SK-N-SH (cell line): ENCODE measurements around the gene PPP2R2B.

Source experiments
- CHD2 ChIP-seq: fragments of 150-350 bp; IDR thresholded peaks from 2 replicates; pipeline ENCODE4 v1.6.1; 2018; ENCODE audit warnings: low read length; ENCODE audit not compliant: partially characterized antibody
- EP300 ChIP-seq, 2 experiments: IDR thresholded peaks; 2 replicates each; pipeline versions ENCODE4 v1.4.0 to v1.6.1; 2012; ENCODE audit warnings: borderline replicate concordance in 1 of 2, low read depth in 1 of 2, low read length in 1 of 2
- MXI1 ChIP-seq: IDR thresholded peaks from 2 replicates; pipeline ENCODE4 v1.6.1; 2012; ENCODE audit warnings: mild to moderate bottlenecking, low read depth, low read length, improper control_type of control experiment
- NRF1 ChIP-seq: IDR thresholded peaks from 2 replicates; pipeline ENCODE4 v1.6.1; 2012; ENCODE audit warnings: low read depth, mild to moderate bottlenecking, low read length
- RAD21 ChIP-seq: IDR thresholded peaks from 2 replicates; pipeline ENCODE4 v1.6.1; 2012; ENCODE audit warnings: mild to moderate bottlenecking, low read length
- TEAD4 ChIP-seq: IDR thresholded peaks from 2 replicates; pipeline ENCODE4 v1.4.0; 2012; ENCODE audit warnings: mild to moderate bottlenecking, borderline replicate concordance; ENCODE audit not compliant: insufficient read depth
- TF ChIP-seq, protein P1 (sequence below): fragments of 200-600 bp; sonication (generic); IDR thresholded peaks from 2 replicates; pipeline ENCODE4 v1.6.1; 2017; ENCODE audit warnings: antibody characterized with exemption, mild to moderate bottlenecking, moderate library complexity
- TF ChIP-seq, protein P2 (sequence below): fragments of 150-350 bp; IDR thresholded peaks from 2 replicates; pipeline ENCODE4 v1.6.1; 2017; ENCODE audit warnings: antibody characterized with exemption, low read length, low read depth, borderline replicate concordance
- TF ChIP-seq, protein P3 (sequence below): fragments of 150-350 bp; IDR thresholded peaks from 2 replicates; pipeline ENCODE4 v1.6.1; 2016; ENCODE audit warnings: mild to moderate bottlenecking, low read depth, low read length
- TF ChIP-seq, protein P4 (sequence below): IDR thresholded peaks from 2 replicates; pipeline ENCODE4 v1.4.0; 2012; ENCODE audit warnings: low read depth

DNA sequence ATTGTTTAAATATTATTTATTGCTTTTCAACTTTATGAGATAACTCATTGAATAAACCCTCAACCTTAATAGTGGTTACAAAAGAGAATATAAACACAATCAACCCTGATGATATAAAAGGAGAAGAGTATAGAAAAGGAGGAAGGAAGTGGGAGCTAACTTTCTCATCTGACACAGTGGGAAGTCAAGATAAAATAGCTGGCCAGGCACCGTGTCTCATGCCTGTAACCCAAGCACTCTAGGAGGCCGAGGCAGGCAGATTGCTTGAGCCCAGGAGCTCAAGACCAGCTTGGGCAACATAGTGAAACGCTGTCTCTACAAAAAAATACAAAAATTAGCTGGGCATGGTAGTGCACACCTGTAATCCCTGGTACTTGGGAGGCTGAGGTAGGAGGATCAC is 93.5 kb downstream of the PPP2R2B start:
- TF ChIP-seq RAD21 (no peak), MXI1 (no peak), CHD2 (no peak), NRF1 (no peak), EP300 (IDR thresholded peaks at IDR 0.05; ENCODE audit: borderline replicate concordance in 1 of 2, low read depth in 1 of 2, low read length in 1 of 2) (no peak), TEAD4 (no peak)
- TF ChIP-seq, protein P1, sequence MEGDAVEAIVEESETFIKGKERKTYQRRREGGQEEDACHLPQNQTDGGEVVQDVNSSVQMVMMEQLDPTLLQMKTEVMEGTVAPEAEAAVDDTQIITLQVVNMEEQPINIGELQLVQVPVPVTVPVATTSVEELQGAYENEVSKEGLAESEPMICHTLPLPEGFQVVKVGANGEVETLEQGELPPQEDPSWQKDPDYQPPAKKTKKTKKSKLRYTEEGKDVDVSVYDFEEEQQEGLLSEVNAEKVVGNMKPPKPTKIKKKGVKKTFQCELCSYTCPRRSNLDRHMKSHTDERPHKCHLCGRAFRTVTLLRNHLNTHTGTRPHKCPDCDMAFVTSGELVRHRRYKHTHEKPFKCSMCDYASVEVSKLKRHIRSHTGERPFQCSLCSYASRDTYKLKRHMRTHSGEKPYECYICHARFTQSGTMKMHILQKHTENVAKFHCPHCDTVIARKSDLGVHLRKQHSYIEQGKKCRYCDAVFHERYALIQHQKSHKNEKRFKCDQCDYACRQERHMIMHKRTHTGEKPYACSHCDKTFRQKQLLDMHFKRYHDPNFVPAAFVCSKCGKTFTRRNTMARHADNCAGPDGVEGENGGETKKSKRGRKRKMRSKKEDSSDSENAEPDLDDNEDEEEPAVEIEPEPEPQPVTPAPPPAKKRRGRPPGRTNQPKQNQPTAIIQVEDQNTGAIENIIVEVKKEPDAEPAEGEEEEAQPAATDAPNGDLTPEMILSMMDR = no peak
- TF ChIP-seq, protein P2, sequence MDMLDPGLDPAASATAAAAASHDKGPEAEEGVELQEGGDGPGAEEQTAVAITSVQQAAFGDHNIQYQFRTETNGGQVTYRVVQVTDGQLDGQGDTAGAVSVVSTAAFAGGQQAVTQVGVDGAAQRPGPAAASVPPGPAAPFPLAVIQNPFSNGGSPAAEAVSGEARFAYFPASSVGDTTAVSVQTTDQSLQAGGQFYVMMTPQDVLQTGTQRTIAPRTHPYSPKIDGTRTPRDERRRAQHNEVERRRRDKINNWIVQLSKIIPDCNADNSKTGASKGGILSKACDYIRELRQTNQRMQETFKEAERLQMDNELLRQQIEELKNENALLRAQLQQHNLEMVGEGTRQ = no peak
- TF ChIP-seq, protein P3, sequence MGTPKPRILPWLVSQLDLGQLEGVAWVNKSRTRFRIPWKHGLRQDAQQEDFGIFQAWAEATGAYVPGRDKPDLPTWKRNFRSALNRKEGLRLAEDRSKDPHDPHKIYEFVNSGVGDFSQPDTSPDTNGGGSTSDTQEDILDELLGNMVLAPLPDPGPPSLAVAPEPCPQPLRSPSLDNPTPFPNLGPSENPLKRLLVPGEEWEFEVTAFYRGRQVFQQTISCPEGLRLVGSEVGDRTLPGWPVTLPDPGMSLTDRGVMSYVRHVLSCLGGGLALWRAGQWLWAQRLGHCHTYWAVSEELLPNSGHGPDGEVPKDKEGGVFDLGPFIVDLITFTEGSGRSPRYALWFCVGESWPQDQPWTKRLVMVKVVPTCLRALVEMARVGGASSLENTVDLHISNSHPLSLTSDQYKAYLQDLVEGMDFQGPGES = no peak
- TF ChIP-seq, protein P4, sequence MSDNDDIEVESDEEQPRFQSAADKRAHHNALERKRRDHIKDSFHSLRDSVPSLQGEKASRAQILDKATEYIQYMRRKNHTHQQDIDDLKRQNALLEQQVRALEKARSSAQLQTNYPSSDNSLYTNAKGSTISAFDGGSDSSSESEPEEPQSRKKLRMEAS = no peak
